Neural cell (in vitro differentiated cells): ENCODE measurements around the gene FREM3. TPM values are rescaled to one million over a fixed set of nuclear protein-coding genes. Genes with fewer than 3 reads are reported as not detected.

Experiments
- H2AFZ ChIP-seq: fragments of 200-600, 300-800 bp; sonication (generic), shearing (Covaris generic); 2 replicates; pipeline ENCODE4 v1.6.0; 2014; ENCODE audit warnings: low read depth, mild to moderate bottlenecking, antibody characterized with exemption, low read length, moderate library complexity
- H3F3A ChIP-seq: fragments of 200-600 bp; shearing (Covaris generic); 2 replicates; pipeline ENCODE4 v1.6.1; 2016; ENCODE audit warnings: mild to moderate bottlenecking, moderate library complexity, mixed read lengths, antibody characterized with exemption, low read length; ENCODE audit not compliant: insufficient read depth, poor library complexity, severe bottlenecking
- H3K27ac ChIP-seq: fragments of 200-600, 300-800 bp; sonication (generic), shearing (Covaris generic); 2 replicates; pipeline ENCODE4 v1.5.1; 2014; ENCODE audit warnings: mild to moderate bottlenecking, low read length, moderate library complexity
- H3K27me3 ChIP-seq: fragments of 300-800, 200-600 bp; sonication (generic), shearing (Covaris generic); 2 replicates; pipeline ENCODE4 v1.6.0; 2014; ENCODE audit warnings: mild to moderate bottlenecking, low read depth, low read length, moderate library complexity; ENCODE audit not compliant: insufficient read depth
- H3K36me3 ChIP-seq: fragments of 300-800, 200-600 bp; sonication (generic), shearing (Covaris generic); 2 replicates; pipeline ENCODE4 v1.5.1; 2014; ENCODE audit warnings: mild to moderate bottlenecking, antibody characterized with exemption, low read length, moderate library complexity; ENCODE audit not compliant: insufficient read depth
- H3K4me2 ChIP-seq: fragments of 300-800, 200-600 bp; sonication (generic), shearing (Covaris generic); 2 replicates; pipeline ENCODE4 v1.6.0; 2014; ENCODE audit warnings: mild to moderate bottlenecking, low read length
- H3K4me3 ChIP-seq: fragments of 300-800, 200-600 bp; sonication (generic), shearing (Covaris generic); 2 replicates; pipeline ENCODE4 v1.5.1; 2014; ENCODE audit warnings: mild to moderate bottlenecking, low read length, moderate library complexity
- H3K79me2 ChIP-seq: fragments of 200-600 bp; shearing (Covaris generic); replicated peaks from 2 replicates; pipeline ENCODE4 v1.6.0; 2014; ENCODE audit warnings: mild to moderate bottlenecking, low read length, moderate library complexity; ENCODE audit not compliant: insufficient read depth
- H3K9ac ChIP-seq: fragments of 300-800, 200-600 bp; sonication (generic), shearing (Covaris generic); 2 replicates; pipeline ENCODE4 v1.6.1; 2016; ENCODE audit warnings: mild to moderate bottlenecking, low read length, mixed read lengths
- H3K9me2 ChIP-seq: fragments of 200-600 bp; shearing (Covaris generic); 2 replicates; pipeline ENCODE4 v1.6.1; 2016; ENCODE audit warnings: mild to moderate bottlenecking, low read length, mixed read lengths; ENCODE audit not compliant: insufficient read depth
- H3K9me3 ChIP-seq: fragments of 200-600, 300-800 bp; sonication (generic), shearing (Covaris generic); 2 replicates; pipeline ENCODE4 v1.6.1; 2016; ENCODE audit warnings: mild to moderate bottlenecking, mixed run types, low read length, moderate library complexity, mixed read lengths
- H4K20me1 ChIP-seq: fragments of 200-600 bp; shearing (Covaris generic); 2 replicates; pipeline ENCODE4 v1.6.1; 2016; ENCODE audit warnings: mild to moderate bottlenecking, mixed run types; ENCODE audit not compliant: insufficient read depth
- EP300 ChIP-seq: fragments of 450-650 bp; conservative IDR thresholded peaks from 2 replicates; pipeline ENCODE4 v1.6.1; 2014; ENCODE audit warnings: antibody characterized with exemption, mild to moderate bottlenecking, moderate library complexity; ENCODE audit not compliant: poor library complexity, severe bottlenecking
- EZH2 ChIP-seq: fragments of 200-600, 300-800 bp; shearing (Covaris generic), sonication (generic); IDR thresholded peaks from 2 replicates; pipeline ENCODE4 v1.6.1; 2014; ENCODE audit warnings: antibody characterized with exemption, low read length, borderline replicate concordance, mild to moderate bottlenecking; ENCODE audit not compliant: insufficient read depth, poor library complexity, severe bottlenecking
- MXI1 ChIP-seq: fragments of 450-650 bp; conservative IDR thresholded peaks from 2 replicates; pipeline ENCODE4 v1.6.1; 2014; ENCODE audit warnings: antibody characterized with exemption, mild to moderate bottlenecking; ENCODE audit not compliant: poor library complexity, severe bottlenecking
- POLR2AphosphoS5 ChIP-seq: IDR thresholded peaks from 2 replicates; pipeline ENCODE4 v1.6.1; 2012
- RAD21 ChIP-seq: fragments of 450-650 bp; conservative IDR thresholded peaks from 2 replicates; pipeline ENCODE4 v1.6.1; 2014; ENCODE audit warnings: antibody characterized with exemption, mild to moderate bottlenecking, moderate library complexity
- SMC3 ChIP-seq: fragments of 450-650 bp; conservative IDR thresholded peaks from 2 replicates; pipeline ENCODE4 v1.6.1; 2014; ENCODE audit warnings: antibody characterized with exemption, mild to moderate bottlenecking, moderate library complexity; ENCODE audit not compliant: poor library complexity
- TAF1 ChIP-seq: IDR thresholded peaks from 2 replicates; pipeline ENCODE4 v1.6.1; 2012; ENCODE audit warnings: low read depth
- polyA plus RNA-seq: library from polyadenylated mRNA; depleted of rRNA; stranded (reverse); fragments of >200 nt; gene quantifications from 2 replicates; pipeline ENCODE4 v1.2.3, GENCODE V29; 2014
- TF ChIP-seq, protein P1 (sequence below): IDR thresholded peaks from 2 replicates; pipeline ENCODE4 v1.6.1; 2012; ENCODE audit warnings: borderline replicate concordance
- TF ChIP-seq, protein P2 (sequence below): fragments of 450-650 bp; IDR thresholded peaks from 2 replicates; pipeline ENCODE4 v1.5.1; 2014; ENCODE audit warnings: antibody characterized with exemption, mild to moderate bottlenecking, moderate library complexity; ENCODE audit not compliant: poor library complexity, severe bottlenecking

The FREM3 gene
- polyA plus RNA-seq, 1 donor from 2014 or later, result 0.35 TPM

- Histone ChIP-seq H2AFZ (no peak overlapping the region), H3F3A (no peaks in the 10 kb centered on the region), H4K20me1 (no peaks in the 10 kb centered on the region), H3K27ac (no peak overlapping the region), H3K79me2 (no peaks in the 10 kb centered on the region), H3K9ac (no peak overlapping the region), H3K9me2 (no peaks in the 10 kb centered on the region), H3K36me3 (no peaks in the 10 kb centered on the region), H3K4me3 (no peak overlapping the region), H3K4me2 (no peak overlapping the region), H3K9me3 (no peaks in the 10 kb centered on the region), H3K27me3 (no peaks in the 10 kb centered on the region)
- TF ChIP-seq EZH2, result no peak
Measured at GRCh38 chr4:143743591-143743990, 43.1 kb upstream of the FREM3 start.

GRCh38 chr4:143742834-143743233 lies 42.4 kb upstream of the FREM3 start:
- Histone ChIP-seq H3K79me2 (no peaks in the 10 kb centered on the region), H3K27ac (no peak overlapping the region), H2AFZ (no peak overlapping the region), H3K36me3 (no peaks in the 10 kb centered on the region), H3F3A (no peaks in the 10 kb centered on the region), H3K9me2 (no peaks in the 10 kb centered on the region), H3K9me3 (no peaks in the 10 kb centered on the region), H3K9ac (no peak overlapping the region), H3K4me3 (no peak overlapping the region), H4K20me1 (no peaks in the 10 kb centered on the region), H3K4me2 (no peak overlapping the region), H3K27me3 (no peaks in the 10 kb centered on the region)
- TF ChIP-seq RAD21, result no peak
- no peak for TF ChIP-seq EZH2
- TF ChIP-seq MXI1, result no peak
- TF ChIP-seq, protein P1, sequence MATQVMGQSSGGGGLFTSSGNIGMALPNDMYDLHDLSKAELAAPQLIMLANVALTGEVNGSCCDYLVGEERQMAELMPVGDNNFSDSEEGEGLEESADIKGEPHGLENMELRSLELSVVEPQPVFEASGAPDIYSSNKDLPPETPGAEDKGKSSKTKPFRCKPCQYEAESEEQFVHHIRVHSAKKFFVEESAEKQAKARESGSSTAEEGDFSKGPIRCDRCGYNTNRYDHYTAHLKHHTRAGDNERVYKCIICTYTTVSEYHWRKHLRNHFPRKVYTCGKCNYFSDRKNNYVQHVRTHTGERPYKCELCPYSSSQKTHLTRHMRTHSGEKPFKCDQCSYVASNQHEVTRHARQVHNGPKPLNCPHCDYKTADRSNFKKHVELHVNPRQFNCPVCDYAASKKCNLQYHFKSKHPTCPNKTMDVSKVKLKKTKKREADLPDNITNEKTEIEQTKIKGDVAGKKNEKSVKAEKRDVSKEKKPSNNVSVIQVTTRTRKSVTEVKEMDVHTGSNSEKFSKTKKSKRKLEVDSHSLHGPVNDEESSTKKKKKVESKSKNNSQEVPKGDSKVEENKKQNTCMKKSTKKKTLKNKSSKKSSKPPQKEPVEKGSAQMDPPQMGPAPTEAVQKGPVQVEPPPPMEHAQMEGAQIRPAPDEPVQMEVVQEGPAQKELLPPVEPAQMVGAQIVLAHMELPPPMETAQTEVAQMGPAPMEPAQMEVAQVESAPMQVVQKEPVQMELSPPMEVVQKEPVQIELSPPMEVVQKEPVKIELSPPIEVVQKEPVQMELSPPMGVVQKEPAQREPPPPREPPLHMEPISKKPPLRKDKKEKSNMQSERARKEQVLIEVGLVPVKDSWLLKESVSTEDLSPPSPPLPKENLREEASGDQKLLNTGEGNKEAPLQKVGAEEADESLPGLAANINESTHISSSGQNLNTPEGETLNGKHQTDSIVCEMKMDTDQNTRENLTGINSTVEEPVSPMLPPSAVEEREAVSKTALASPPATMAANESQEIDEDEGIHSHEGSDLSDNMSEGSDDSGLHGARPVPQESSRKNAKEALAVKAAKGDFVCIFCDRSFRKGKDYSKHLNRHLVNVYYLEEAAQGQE, result no peak
- TF ChIP-seq TAF1, result no peak
- no peak for TF ChIP-seq EP300
- TF ChIP-seq, protein P2, sequence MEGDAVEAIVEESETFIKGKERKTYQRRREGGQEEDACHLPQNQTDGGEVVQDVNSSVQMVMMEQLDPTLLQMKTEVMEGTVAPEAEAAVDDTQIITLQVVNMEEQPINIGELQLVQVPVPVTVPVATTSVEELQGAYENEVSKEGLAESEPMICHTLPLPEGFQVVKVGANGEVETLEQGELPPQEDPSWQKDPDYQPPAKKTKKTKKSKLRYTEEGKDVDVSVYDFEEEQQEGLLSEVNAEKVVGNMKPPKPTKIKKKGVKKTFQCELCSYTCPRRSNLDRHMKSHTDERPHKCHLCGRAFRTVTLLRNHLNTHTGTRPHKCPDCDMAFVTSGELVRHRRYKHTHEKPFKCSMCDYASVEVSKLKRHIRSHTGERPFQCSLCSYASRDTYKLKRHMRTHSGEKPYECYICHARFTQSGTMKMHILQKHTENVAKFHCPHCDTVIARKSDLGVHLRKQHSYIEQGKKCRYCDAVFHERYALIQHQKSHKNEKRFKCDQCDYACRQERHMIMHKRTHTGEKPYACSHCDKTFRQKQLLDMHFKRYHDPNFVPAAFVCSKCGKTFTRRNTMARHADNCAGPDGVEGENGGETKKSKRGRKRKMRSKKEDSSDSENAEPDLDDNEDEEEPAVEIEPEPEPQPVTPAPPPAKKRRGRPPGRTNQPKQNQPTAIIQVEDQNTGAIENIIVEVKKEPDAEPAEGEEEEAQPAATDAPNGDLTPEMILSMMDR, result no peak
- no peak for TF ChIP-seq POLR2AphosphoS5
- TF ChIP-seq SMC3, result no peak

- H3K27ac ChIP-seq, result no peak overlapping the region
- H3F3A ChIP-seq, result no peaks in the 10 kb centered on the region
- H3K79me2 ChIP-seq, result no peaks in the 10 kb centered on the region
- no peak for TF ChIP-seq SMC3
- TF ChIP-seq POLR2AphosphoS5, result no peak
- TF ChIP-seq, protein P2, result no peak
- TF ChIP-seq MXI1, result no peak
- TF ChIP-seq, protein P1, result no peak
- TF ChIP-seq EP300, result no peak
- no peak for TF ChIP-seq TAF1
- no peak for TF ChIP-seq EZH2
- no peak for TF ChIP-seq RAD21
- no peak overlapping the region for H2AFZ ChIP-seq
- H3K9ac ChIP-seq, result no peak overlapping the region
- H3K27me3 ChIP-seq, result no peaks in the 10 kb centered on the region
- H4K20me1 ChIP-seq, result no peaks in the 10 kb centered on the region
- no peaks in the 10 kb centered on the region for H3K36me3 ChIP-seq
- no peaks in the 10 kb centered on the region for H3K9me2 ChIP-seq
- no peak overlapping the region for H3K4me2 ChIP-seq
- H3K4me3 ChIP-seq, result no peak overlapping the region
- H3K9me3 ChIP-seq, result no peaks in the 10 kb centered on the region
Measured at GRCh38 chr4:143736861-143737260, 36.4 kb upstream of the FREM3 start.
